ENCODE measurements around the gene LRSAM1. TPM values are rescaled to one million over a fixed set of nuclear protein-coding genes. Genes with fewer than 3 reads are reported as not detected.
A peak's percentile ranks its signal among the peaks of the same experiment; 100 is the strongest.

The LRSAM1 gene
- total and polyA plus RNA-seq, 7 donors = 6.9 to 54.0 (median 17.9) TPM

DNA sequence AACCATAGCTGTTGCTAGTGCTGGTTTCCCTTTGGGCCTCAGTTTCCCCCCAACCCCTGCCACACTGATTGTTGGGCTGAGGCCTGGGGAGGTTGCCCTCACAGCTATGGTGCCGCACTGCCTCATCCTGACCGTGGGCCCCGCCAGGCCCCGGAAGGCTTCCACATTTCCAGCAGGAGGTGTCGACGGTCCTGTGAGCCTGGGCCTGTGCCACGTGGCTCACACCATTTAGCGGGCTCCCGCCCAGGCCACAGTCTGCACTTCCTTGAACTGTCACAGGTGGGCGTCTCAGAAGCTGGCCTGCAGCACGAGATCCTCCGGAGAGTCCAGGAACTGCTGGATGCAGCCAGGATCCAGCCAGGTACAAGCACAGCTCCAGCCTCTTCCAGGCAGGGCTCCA, 45.7 kb downstream of the LRSAM1 start:
- TF ChIP-seq POLR2A (IDR thresholded peaks at IDR 0.05) = no peak
- TF ChIP-seq EP300 (IDR thresholded peaks at IDR 0.05) = no peak
- TF ChIP-seq, protein P1, sequence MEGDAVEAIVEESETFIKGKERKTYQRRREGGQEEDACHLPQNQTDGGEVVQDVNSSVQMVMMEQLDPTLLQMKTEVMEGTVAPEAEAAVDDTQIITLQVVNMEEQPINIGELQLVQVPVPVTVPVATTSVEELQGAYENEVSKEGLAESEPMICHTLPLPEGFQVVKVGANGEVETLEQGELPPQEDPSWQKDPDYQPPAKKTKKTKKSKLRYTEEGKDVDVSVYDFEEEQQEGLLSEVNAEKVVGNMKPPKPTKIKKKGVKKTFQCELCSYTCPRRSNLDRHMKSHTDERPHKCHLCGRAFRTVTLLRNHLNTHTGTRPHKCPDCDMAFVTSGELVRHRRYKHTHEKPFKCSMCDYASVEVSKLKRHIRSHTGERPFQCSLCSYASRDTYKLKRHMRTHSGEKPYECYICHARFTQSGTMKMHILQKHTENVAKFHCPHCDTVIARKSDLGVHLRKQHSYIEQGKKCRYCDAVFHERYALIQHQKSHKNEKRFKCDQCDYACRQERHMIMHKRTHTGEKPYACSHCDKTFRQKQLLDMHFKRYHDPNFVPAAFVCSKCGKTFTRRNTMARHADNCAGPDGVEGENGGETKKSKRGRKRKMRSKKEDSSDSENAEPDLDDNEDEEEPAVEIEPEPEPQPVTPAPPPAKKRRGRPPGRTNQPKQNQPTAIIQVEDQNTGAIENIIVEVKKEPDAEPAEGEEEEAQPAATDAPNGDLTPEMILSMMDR (IDR thresholded peaks at IDR 0.05) = no peak
- no peak for TF ChIP-seq POLR2AphosphoS5 (IDR thresholded peaks at IDR 0.05)
- Histone ChIP-seq H3K4me1 (peaks cover 0 to 36% (median 31%) of the 10 kb centered on the region in 4 donors), H3K36me3 (peaks cover 0 to 72% (median 49%) of the 10 kb centered on the region in 4 donors), H3K9me3 (no peaks in the 10 kb centered on the region), H3K27me3 (no peaks in the 10 kb centered on the region), H3K4me3 (no peak overlapping the region), H3K27ac (peak overlapping the region in 3 of 4 donors; percentile 85 to 89 (median 89))
- WGBS, 2 donors = 87 to 92% methylated on average over 12 of the region's 12 CpGs
- intact Hi-C loops (cut with DNase I) = no loop called here
- peak; percentile 54 for DNase-seq

DNA sequence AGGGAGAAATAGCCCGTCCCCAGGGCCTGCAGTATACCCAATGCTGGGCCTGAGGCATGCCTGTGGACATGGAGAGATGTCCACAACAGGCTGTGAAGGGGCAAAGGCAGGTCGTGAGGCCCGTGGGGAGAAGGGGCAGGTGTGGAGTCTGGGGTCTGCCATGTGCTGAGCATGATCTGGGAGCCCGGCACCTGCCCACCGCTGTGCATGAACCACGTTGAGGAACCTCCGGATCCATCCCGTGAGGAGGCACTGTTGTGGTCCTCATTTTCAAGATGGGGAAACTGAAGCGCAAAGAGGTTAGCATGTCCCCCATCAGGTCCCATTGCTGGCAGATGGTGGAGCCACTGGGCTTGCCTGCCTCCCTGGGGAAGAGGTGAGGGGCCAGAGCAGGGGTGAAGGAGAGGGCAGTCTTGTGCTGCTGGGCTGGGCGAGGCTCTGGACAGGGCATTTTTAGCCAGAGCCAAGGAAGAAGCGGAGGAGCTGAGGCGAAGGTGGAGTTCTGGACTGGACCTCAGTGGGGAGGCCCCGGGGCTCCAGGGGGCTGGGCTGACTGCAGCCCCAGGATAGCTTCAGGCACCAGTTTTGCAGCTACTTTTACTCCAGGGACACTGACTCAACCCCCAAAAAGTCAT, 46.5 kb downstream of the LRSAM1 start:
- TF ChIP-seq POLR2AphosphoS5 (IDR thresholded peaks at IDR 0.05) = no peak
- no peak for TF ChIP-seq EP300 (IDR thresholded peaks at IDR 0.05)
- TF ChIP-seq, protein P1 (IDR thresholded peaks at IDR 0.05) = no peak
- TF ChIP-seq POLR2A (IDR thresholded peaks at IDR 0.05) = no peak
- DNase-seq = no peak

DNA sequence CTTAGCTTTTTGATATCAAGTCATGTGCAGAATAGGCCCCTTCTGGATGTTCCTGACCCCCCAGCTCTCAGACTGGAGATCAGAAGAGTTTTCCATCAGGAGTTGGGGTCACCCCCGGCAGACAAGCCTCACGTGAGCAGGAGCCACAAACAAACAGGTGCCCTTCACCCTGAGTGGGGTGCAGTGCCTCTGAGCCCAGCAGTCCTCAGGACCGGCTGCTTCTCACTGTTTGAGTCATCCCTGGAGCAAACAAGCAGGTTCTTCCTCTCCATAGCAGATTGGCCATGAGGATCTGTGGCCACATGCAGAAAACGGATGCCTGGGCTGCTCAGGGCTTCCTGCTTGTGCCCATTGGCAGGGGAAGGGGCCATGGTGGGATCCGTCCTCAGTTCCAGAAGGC, 47.0 kb downstream of the LRSAM1 start:
- intact Hi-C loops (cut with DNase I) = no loop called here
- DNase-seq = no peak
- peak overlapping the region in 1 of 4 donors; percentile 89 for H3K27ac ChIP-seq
- H3K4me3 ChIP-seq = no peak overlapping the region
- TF ChIP-seq POLR2AphosphoS5 (IDR thresholded peaks at IDR 0.05) = no peak
- no peak for TF ChIP-seq POLR2A (IDR thresholded peaks at IDR 0.05)
- no peak for TF ChIP-seq EP300 (IDR thresholded peaks at IDR 0.05)
- TF ChIP-seq, protein P1 (IDR thresholded peaks at IDR 0.05) = no peak
- peaks cover 0 to 33% (median 25%) of the 10 kb centered on the region in 4 donors for H3K4me1 ChIP-seq
- peaks cover 4 to 70% (median 46%) of the 10 kb centered on the region in 4 donors for H3K36me3 ChIP-seq
- WGBS, 2 donors = 89% methylated on average over 5 of the region's 5 CpGs
- H3K27me3 ChIP-seq = no peaks in the 10 kb centered on the region
- H3K9me3 ChIP-seq = no peaks in the 10 kb centered on the region

More for the DNA sequence above, 46.5 kb downstream of the LRSAM1 start:
- Histone ChIP-seq H3K27ac (peak overlapping the region in 1 of 4 donors; percentile 89), H3K27me3 (no peaks in the 10 kb centered on the region), H3K36me3 (peaks cover 0 to 70% (median 45%) of the 10 kb centered on the region in 4 donors), H3K4me3 (no peak overlapping the region), H3K4me1 (peaks cover 0 to 33% (median 25%) of the 10 kb centered on the region in 4 donors), H3K9me3 (no peaks in the 10 kb centered on the region)
- 94 to 95% methylated on average over 13 of the region's 13 CpGs for WGBS, 2 donors
- intact Hi-C loops (cut with DNase I) = no loop called here

DNA sequence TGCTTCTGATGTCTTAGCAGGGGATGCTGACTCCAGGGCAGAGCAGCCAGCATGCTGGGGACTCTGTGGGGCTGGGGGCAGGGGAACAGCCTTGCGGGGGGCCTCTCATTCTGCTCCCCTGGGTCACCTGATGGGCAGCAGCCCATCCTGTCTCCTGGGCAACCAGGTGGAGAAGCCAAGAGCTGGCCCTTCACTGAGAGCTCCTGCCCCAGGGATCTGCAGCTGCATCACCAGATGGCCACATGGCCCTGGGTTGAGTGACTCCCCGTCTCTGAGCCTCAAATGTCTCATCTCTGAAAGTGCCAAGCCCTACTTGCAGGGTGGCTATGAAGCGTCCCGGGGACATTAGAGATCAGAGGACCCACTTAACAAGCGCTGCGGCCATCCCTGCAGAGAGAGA, 49.1 kb downstream of the LRSAM1 start:
- Histone ChIP-seq H3K27ac (no peak overlapping the region), H3K36me3 (peaks cover 4 to 78% (median 49%) of the 10 kb centered on the region in 4 donors), H3K27me3 (no peaks in the 10 kb centered on the region), H3K4me3 (no peak overlapping the region), H3K9me3 (no peaks in the 10 kb centered on the region), H3K4me1 (peaks cover 0 to 26% (median 22%) of the 10 kb centered on the region in 4 donors)
- 87 to 90% methylated on average over 6 of the region's 6 CpGs for WGBS, 2 donors
- TF ChIP-seq EP300 (IDR thresholded peaks at IDR 0.05) (no peak), POLR2A (IDR thresholded peaks at IDR 0.05) (no peak), POLR2AphosphoS5 (IDR thresholded peaks at IDR 0.05) (no peak)
- TF ChIP-seq, protein P1 (IDR thresholded peaks at IDR 0.05) = no peak
- no peak for DNase-seq
- intact Hi-C loops (cut with DNase I) = loop anchor here (5.0 to 10.0 kb wide), 2 partner anchors 232 to 424 kb away; no protein-coding TSS in a partner anchor
